NCI-H526 (cell line): Measurements from ENCODE around the gene ELOVL2.
A peak's percentile ranks its signal among the peaks of the same experiment; 100 is the strongest.
"Not testable (repeated sequence)": the region's sequence is repeated elsewhere in the genome, so short reads cannot be mapped to it uniquely, and the experiment has no call there.

Experiments
- DNase-seq, 2 experiments: peaks; one replicate each; lab custom pipeline; 2025; lab: John Stamatoyannopoulos, UW

ELOVL2 gene

GRCh38 chr6:11021003-11021402 is 23.1 kb downstream of the ELOVL2 start:
- DNase-seq, result no peak

- DNase-seq, result peak in 1 of 2 experiments; percentile 17
These were observed 25.9 kb downstream of the ELOVL2 start for GRCh38 chr6:11018225-11018624.

GRCh38 chr6:11017090-11017489 is 27.0 kb downstream of the ELOVL2 start:
- DNase-seq, result no peak

- no peak for DNase-seq
These were observed 27.7 kb downstream of the ELOVL2 start for GRCh38 chr6:11016452-11016851.

- no peak for DNase-seq
These were observed 29.0 kb downstream of the ELOVL2 start for GRCh38 chr6:11015102-11015501.

- DNase-seq, result no peak
These were observed 30.4 kb downstream of the ELOVL2 start for GRCh38 chr6:11013721-11014070.

- peak in 1 of 2 experiments; percentile 25 for DNase-seq
These were observed 31.0 kb downstream of the ELOVL2 start for GRCh38 chr6:11012976-11013720.

GRCh38 chr6:11012295-11012754 is 31.8 kb downstream of the ELOVL2 start:
- no peak for DNase-seq

GRCh38 chr6:11011787-11012234 is 32.3 kb downstream of the ELOVL2 start:
- peak in 1 of 2 experiments; percentile 15 for DNase-seq

GRCh38 chr6:11009353-11009752 is 34.8 kb downstream of the ELOVL2 start:
- DNase-seq, result no peak

GRCh38 chr6:11008821-11009220 is 35.3 kb downstream of the ELOVL2 start:
- DNase-seq, result no peak

GRCh38 chr6:11007715-11008608 is 36.1 kb downstream of the ELOVL2 start:
- DNase-seq, result no peak

GRCh38 chr6:11006061-11006460 is 38.0 kb downstream of the ELOVL2 start:
- no peak for DNase-seq

- not testable (repeated sequence) for DNase-seq
These were observed 40.8 kb downstream of the ELOVL2 start for GRCh38 chr6:11003297-11003696.

- no peak for DNase-seq
These were observed 41.9 kb downstream of the ELOVL2 start for GRCh38 chr6:11002176-11002575.

- no peak for DNase-seq
These were observed 44.1 kb downstream of the ELOVL2 start for GRCh38 chr6:10999994-11000393.

- no peak for DNase-seq
These were observed 48.9 kb downstream of the ELOVL2 start for GRCh38 chr6:10995114-10995707.

GRCh38 chr6:10993896-10994295 is 50.2 kb downstream of the ELOVL2 start:
- DNase-seq, result no peak

GRCh38 chr6:10991115-10991514 is 53.0 kb downstream of the ELOVL2 start:
- DNase-seq, result no peak

GRCh38 chr6:10989587-10989986 is 54.5 kb downstream of the ELOVL2 start:
- no peak for DNase-seq

- DNase-seq, result not testable (repeated sequence)
These were observed 59.1 kb downstream of the ELOVL2 start for GRCh38 chr6:10984959-10985358.

GRCh38 chr6:10981409-10981808 is 62.7 kb downstream of the ELOVL2 start:
- no peak for DNase-seq

GRCh38 chr6:10979603-10980002 is 64.5 kb downstream of the ELOVL2 start:
- no peak for DNase-seq
